HepG2 (cell line): ENCODE measurements around the gene MACROD2.

Source experiments
- EZH2 ChIP-seq: conservative IDR thresholded peaks from 2 replicates; pipeline ENCODE4 v1.6.1; 2012; ENCODE audit warnings: mild to moderate bottlenecking, low read depth, low read length, moderate library complexity
- ZBTB20 ChIP-seq: sonication (generic); formaldehyde crosslinking; IDR thresholded peaks from 2 replicates; pipeline ENCODE4 v1.8.1; 2023; ENCODE audit warnings: missing genetic modification reagents, low read depth, mild to moderate bottlenecking, borderline replicate concordance
- ZBTB40 ChIP-seq, 2 experiments: fragments of 450-650 bp in 1 of 2; sonication (generic) in 1 of 2; formaldehyde crosslinking in 1 of 2; IDR thresholded peaks; 2 replicates each; pipeline versions ENCODE4 v1.6.1 to v1.8.0; 2016 to 2022; ENCODE audit warnings: antibody characterized with exemption in 1 of 2, mild to moderate bottlenecking in 1 of 2, missing genetic modification reagents in 1 of 2
- ZSCAN29 ChIP-seq: sonication (generic); formaldehyde crosslinking; conservative IDR thresholded peaks from 2 replicates; pipeline ENCODE4 v1.4.0; 2020; ENCODE audit warnings: mild to moderate bottlenecking, missing genetic modification reagents

GRCh38 chr20:15245896-15246295, 1250.6 kb downstream of the MACROD2 start:
- TF ChIP-seq ZSCAN29 (no peak), ZBTB20 (CRISPR knock-in tag) (no peak), ZBTB40 (IDR thresholded peaks at IDR 0.05) (no peak), ZBTB40 (CRISPR knock-in tag; IDR thresholded peaks at IDR 0.05) (no peak), EZH2 (no peak)
